ENCODE results near the gene CCT6B.

CCT6B gene

GRCh38 chr17:34883106-34884000 is 77.9 kb downstream of the CCT6B start:
- no peak for DNase-seq

- DNase-seq, result no peak
Measured at GRCh38 chr17:34879146-34879545, 82.1 kb downstream of the CCT6B start.
